ENCODE data around the gene C10orf90. TPM values are rescaled to one million over a fixed set of nuclear protein-coding genes. Genes with fewer than 3 reads are reported as not detected.

C10orf90 gene
- total and polyA plus RNA-seq, 2 of the 8 experiments (the other 6 are each of a cell fraction or from before 2014, with no cell fraction given), result 0.21 TPM; not detected in 1

DNA sequence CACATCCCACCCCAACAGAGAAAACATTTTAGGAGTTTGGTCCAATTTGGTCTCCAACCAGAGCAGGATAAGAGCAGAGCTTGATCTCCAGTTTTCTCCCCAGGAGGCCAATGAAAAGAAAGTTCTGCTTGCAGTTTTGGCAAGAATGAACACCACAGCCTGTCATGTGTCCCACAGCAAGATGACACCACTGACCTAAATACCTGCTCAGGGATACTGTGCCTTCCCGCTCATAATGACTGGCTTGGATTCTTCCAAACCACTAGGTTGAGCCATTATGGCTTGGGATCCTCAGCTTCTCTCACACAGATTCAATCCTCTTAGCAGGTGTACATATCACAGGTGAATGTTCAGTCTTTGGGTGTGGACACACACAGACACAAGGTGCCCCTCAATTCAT, 53.3 kb downstream of the C10orf90 start:
- H3K79me1 ChIP-seq (ENCODE audit: low read depth, low read length), result no peaks in the 10 kb centered on the region
- H3K9ac ChIP-seq (replicated peaks in 1 of 4; ENCODE audit: extremely low read depth in 1 of 4, low read depth in 3 of 4, low read length in 3 of 4), result no peak overlapping the region
- H2BK5ac ChIP-seq (ENCODE audit: low read depth, low read length), result no peak overlapping the region
- H3K18ac ChIP-seq (ENCODE audit: extremely low read depth, low read length), result no peak overlapping the region
- H3K4me3 ChIP-seq (ENCODE audit: extremely low read depth in 1 of 4, insufficient read depth in 2 of 4, low read depth in 3 of 4, low read length in 4 of 4), result no peak overlapping the region
- H3K36me3 ChIP-seq (ENCODE audit: control insufficient read depth in 2 of 4, insufficient read depth in 4 of 4, low read length in 3 of 4), result no peaks in the 10 kb centered on the region
- FAIRE-seq, result no peak
- no peaks in the 10 kb centered on the region for H3K79me2 ChIP-seq (ENCODE audit: control insufficient read depth in 1 of 2, insufficient read depth in 2 of 2, low read length in 2 of 2)
- no peak overlapping the region for H3K4me2 ChIP-seq (ENCODE audit: insufficient read depth in 1 of 2, low read depth in 2 of 2, low read length in 2 of 2)
- H2AFZ ChIP-seq (ENCODE audit: low read length), result no peak overlapping the region
- no peak overlapping the region for H4K91ac ChIP-seq (replicated peaks; ENCODE audit: insufficient read length, low read length)
- H3K14ac ChIP-seq (ENCODE audit: insufficient read length), result no peak overlapping the region
- no peak overlapping the region for H2BK12ac ChIP-seq (ENCODE audit: low read depth, low read length)
- H2BK120ac ChIP-seq (replicated peaks; ENCODE audit: low read depth, low read length), result no peak overlapping the region
- DNase-seq (ENCODE audit: low read depth in 1 of 2, low spot score in 2 of 2), result no peak
- H3K27me3 ChIP-seq (replicated peaks in 1 of 4; ENCODE audit: control insufficient read depth in 3 of 4, extremely low read depth in 1 of 4, insufficient read depth in 3 of 4, low read length in 3 of 4), result no peaks in the 10 kb centered on the region
- H4K8ac ChIP-seq (ENCODE audit: extremely low read depth, insufficient read depth, low read length), result no peak overlapping the region
- H3K56ac ChIP-seq (replicated peaks; ENCODE audit: insufficient read length, low read depth, low read length), result no peak overlapping the region
- no peak overlapping the region for H4K5ac ChIP-seq (ENCODE audit: insufficient read length, low read depth, low read length)
- H3K4me1 ChIP-seq (replicated peaks in 1 of 4; ENCODE audit: control insufficient read depth in 3 of 4, insufficient read depth in 4 of 4, low read length in 3 of 4), result no peaks in the 10 kb centered on the region
- POLR2A ChIA-PET (ENCODE audit: partially characterized antibody), result no interaction called here
- CTCF ChIA-PET (ENCODE audit: partially characterized antibody), result interaction anchor here (0.5 to 0.9 kb wide), 2 partner anchors 13 to 457 kb away, joined by 3 read pairs; no protein-coding TSS in a partner anchor
- no peaks in the 10 kb centered on the region for H4K20me1 ChIP-seq (replicated peaks in 1 of 2; ENCODE audit: control insufficient read depth in 1 of 2, insufficient read depth in 2 of 2, low read length in 2 of 2)
- H3K9me3 ChIP-seq (ENCODE audit: insufficient read depth in 2 of 2, low read depth in 1 of 2, low read length in 1 of 2), result no peaks in the 10 kb centered on the region
- WGBS, 2 experiments (ENCODE audit: extremely low coverage in 1 of 2, insufficient coverage in 1 of 2, insufficient read length in 1 of 2, insufficient replicate concordance in 2 of 2, low coverage in 1 of 2, low lambda C conversion rate in 2 of 2, missing lambda C conversion rate in 1 of 2), result 75% methylated on average over 1 of the region's 1 CpG; no CpG with 5 or more reads in 1 of the 2 experiments
- no peak overlapping the region for H2AK5ac ChIP-seq (ENCODE audit: low read depth, low read length)
- H3K23me2 ChIP-seq (ENCODE audit: low read depth, low read length), result no peaks in the 10 kb centered on the region
- no peak overlapping the region for H2BK15ac ChIP-seq (ENCODE audit: low read length)
- no peak overlapping the region for H3K27ac ChIP-seq (ENCODE audit: low read depth, low read length)
- no peak overlapping the region for H2BK20ac ChIP-seq (ENCODE audit: low read length)
- no peak overlapping the region for H3K4ac ChIP-seq (replicated peaks; ENCODE audit: insufficient read length, low read depth, low read length)
- no peak overlapping the region for H3K23ac ChIP-seq (ENCODE audit: insufficient read length)
- TF ChIP-seq SIX5 (IDR thresholded peaks at IDR 0.05; ENCODE audit: low read depth, low read length), result no peak
- TF ChIP-seq GABPA (IDR thresholded peaks at IDR 0.05; ENCODE audit: borderline replicate concordance, insufficient read depth, low read length), result no peak
- TF ChIP-seq NANOG (IDR thresholded peaks at IDR 0.05; ENCODE audit: insufficient read depth, low read depth, low read length, poor library complexity, severe bottlenecking), result no peak
- TF ChIP-seq BACH1 (IDR thresholded peaks at IDR 0.05; ENCODE audit: low read length), result no peak

Data from H1 (cell line).